Measurements from ENCODE around the gene PABPN1. TPM values are rescaled to one million over a fixed set of nuclear protein-coding genes. Genes with fewer than 3 reads are reported as not detected.

PABPN1 gene
- total RNA-seq, 3 donors from 2014 or later, result 157 to 185 (median 157) TPM

DNA sequence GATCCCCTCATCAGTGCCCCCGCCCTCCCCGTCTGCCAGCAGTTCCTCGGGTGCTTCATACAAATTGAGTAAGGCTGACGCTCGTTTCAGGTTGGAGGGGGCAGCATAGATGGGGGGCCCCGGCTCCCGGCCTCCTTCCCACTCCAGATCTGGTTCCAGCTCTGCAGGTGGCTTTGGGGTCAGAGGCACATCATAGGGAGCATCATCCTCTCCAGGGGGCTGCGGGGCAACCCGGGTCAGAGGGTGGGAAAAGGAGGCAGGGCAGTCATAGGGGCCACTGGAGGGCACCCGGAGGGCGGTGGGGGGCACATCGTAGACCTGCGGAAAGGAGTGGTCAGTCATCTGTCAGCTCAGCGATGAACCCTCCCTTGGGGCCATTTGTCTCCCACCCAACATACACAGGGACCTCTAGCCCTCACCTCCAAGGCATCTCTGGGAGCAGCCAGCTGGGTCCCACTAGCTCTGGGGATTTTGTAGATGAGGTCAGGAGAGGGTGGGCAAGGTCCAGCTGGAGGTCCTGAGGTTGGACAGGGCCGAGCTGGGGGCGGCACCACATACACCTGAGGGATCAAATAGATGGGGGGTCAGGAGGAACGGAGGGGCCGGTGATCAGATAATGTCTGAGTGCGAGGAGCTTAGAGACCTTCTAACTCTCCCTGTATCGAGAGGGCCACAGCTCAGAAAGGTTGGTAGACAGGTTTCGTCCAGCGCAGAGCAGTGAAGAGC, 38.6 kb downstream of the PABPN1 start:
- intact Hi-C loops (cut with DNase I, micrococcal nuclease), result no loop called here
- DNase-seq, result no peak
- Histone ChIP-seq H3K4me1 (ENCODE audit: low read depth) (no peaks in the 10 kb centered on the region), H3K9me3 (no peaks in the 10 kb centered on the region), H3K4me3 (no peak overlapping the region), H3K36me3 (ENCODE audit: low read depth) (no peaks in the 10 kb centered on the region)
- TF ChIP-seq, protein P1, sequence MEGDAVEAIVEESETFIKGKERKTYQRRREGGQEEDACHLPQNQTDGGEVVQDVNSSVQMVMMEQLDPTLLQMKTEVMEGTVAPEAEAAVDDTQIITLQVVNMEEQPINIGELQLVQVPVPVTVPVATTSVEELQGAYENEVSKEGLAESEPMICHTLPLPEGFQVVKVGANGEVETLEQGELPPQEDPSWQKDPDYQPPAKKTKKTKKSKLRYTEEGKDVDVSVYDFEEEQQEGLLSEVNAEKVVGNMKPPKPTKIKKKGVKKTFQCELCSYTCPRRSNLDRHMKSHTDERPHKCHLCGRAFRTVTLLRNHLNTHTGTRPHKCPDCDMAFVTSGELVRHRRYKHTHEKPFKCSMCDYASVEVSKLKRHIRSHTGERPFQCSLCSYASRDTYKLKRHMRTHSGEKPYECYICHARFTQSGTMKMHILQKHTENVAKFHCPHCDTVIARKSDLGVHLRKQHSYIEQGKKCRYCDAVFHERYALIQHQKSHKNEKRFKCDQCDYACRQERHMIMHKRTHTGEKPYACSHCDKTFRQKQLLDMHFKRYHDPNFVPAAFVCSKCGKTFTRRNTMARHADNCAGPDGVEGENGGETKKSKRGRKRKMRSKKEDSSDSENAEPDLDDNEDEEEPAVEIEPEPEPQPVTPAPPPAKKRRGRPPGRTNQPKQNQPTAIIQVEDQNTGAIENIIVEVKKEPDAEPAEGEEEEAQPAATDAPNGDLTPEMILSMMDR (IDR thresholded peaks at IDR 0.05), result no peak
- no peak for ATAC-seq

DNA sequence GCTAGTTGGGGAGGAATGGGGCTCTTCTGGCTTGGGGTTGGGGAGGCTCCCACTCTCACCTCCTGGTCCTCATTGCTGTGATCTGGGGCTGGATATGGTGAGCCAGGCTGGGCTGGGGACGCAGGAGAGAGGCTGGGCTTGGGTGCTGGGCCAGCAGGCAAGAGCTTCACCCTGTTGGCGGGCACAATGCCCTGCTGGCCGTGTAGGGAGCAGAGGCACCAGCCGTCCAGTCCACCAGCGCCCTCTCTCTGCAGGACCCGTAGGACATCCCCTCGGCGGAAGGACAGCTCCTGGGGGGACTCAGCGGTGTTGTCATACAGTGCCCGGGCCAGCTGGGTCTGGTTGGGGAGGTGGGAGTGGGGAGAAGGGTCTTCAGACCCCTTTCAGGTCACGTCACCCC, 39.2 kb downstream of the PABPN1 start:
- intact Hi-C loops (cut with DNase I, micrococcal nuclease), result no loop called here
- Histone ChIP-seq H3K9me3 (no peaks in the 10 kb centered on the region), H3K4me1 (ENCODE audit: low read depth) (no peaks in the 10 kb centered on the region), H3K36me3 (ENCODE audit: low read depth) (no peaks in the 10 kb centered on the region), H3K4me3 (no peak overlapping the region)
- TF ChIP-seq, protein P1 (IDR thresholded peaks at IDR 0.05), result no peak
- ATAC-seq (no peak), DNase-seq (no peak)

DNA sequence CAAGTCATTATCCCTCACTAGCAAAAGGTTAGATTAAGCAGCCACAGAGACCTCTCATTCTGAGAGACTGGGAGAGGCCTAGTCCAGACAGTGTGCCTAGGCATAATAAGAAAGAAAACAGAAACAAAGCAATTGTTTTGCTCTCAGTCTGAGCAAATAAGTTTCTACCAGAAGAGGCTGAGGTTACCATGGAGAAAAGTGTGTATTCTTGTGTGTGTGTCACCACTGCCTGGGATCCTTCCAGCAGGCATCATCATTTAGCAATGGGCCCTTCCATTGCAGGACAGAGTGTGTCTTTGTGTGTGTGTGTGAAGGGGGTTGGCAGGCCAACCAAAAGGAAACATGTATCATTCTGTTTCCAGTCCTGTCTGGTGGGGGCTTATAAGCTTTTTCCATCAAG, 40.1 kb downstream of the PABPN1 start:
- Histone ChIP-seq H3K9me3 (no peaks in the 10 kb centered on the region), H3K4me3 (no peak overlapping the region), H3K36me3 (ENCODE audit: low read depth) (no peaks in the 10 kb centered on the region), H3K4me1 (ENCODE audit: low read depth) (no peaks in the 10 kb centered on the region)
- DNase-seq (no peak), ATAC-seq (no peak)
- TF ChIP-seq, protein P1 (IDR thresholded peaks at IDR 0.05), result no peak
- intact Hi-C loops (cut with DNase I, micrococcal nuclease), result no loop called here

DNA sequence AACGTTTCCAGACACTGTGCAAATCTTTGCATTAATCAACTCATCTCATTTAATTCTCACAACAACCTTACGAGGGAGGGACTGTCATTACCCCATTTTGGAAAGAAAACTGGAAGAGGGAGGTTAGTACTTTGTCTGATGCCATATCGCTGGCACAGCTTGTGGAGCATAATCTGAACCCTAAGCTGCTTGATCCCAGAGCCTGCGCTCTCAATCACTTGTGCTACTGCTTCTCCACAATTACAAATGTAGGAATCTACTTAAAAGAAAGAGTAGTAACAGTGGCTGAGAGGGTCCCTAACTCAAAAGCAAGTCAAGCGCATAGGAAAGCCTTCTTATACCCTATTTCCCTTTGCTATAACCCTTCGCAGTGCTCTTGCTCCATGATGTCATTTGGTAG, 40.5 kb downstream of the PABPN1 start:
- Histone ChIP-seq H3K4me3 (no peak overlapping the region), H3K36me3 (ENCODE audit: low read depth) (no peaks in the 10 kb centered on the region), H3K4me1 (ENCODE audit: low read depth) (no peaks in the 10 kb centered on the region), H3K9me3 (no peaks in the 10 kb centered on the region)
- intact Hi-C loops (cut with DNase I, micrococcal nuclease), result no loop called here
- TF ChIP-seq, protein P1 (IDR thresholded peaks at IDR 0.05), result no peak
- ATAC-seq (no peak), DNase-seq (no peak)

DNA sequence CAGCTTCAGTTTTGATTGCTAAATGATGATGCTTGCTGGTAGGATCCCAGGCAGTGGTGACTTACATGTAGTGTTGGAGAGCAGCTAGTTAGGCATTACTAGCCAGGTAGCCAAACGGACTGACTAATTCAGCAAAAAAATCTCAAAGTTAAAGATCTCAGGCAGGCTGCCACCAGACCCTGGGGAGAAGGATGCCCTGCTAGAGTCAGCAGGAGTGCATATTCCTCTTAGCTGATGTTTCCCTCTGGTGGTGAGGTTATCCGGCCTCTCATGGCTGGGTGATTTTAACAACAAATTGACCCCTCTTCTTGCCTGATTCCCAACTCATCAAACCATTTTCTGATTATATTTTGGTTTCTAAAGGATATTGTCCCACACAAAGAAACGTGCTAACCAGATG, 40.9 kb downstream of the PABPN1 start:
- Histone ChIP-seq H3K9me3 (no peaks in the 10 kb centered on the region), H3K36me3 (ENCODE audit: low read depth) (no peaks in the 10 kb centered on the region), H3K4me3 (no peak overlapping the region), H3K4me1 (ENCODE audit: low read depth) (no peaks in the 10 kb centered on the region)
- DNase-seq (no peak), ATAC-seq (no peak)
- intact Hi-C loops (cut with DNase I, micrococcal nuclease), result no loop called here
- TF ChIP-seq, protein P1 (IDR thresholded peaks at IDR 0.05), result no peak

All from mucosa of descending colon (tissue), 3 donors.